Thyroid gland (tissue), 4 donors: ENCODE data around the gene RPL31. TPM values are rescaled to one million over a fixed set of nuclear protein-coding genes. Genes with fewer than 3 reads are reported as not detected.

ENCODE experiments used
- DNase-seq, 2 donors: peaks; one replicate each; pipeline ENCODE4 v3.0.0-alpha.2; 2019
- H3K27ac ChIP-seq, 3 donors: fragments of 200-600 bp; sonication (generic); 1 replicate in 2 of 3; 2 replicates in 1 of 3; pipeline ENCODE4 v1.5.1; 2016 to 2019; ENCODE audit warnings: mild to moderate bottlenecking in 1 of 3, moderate library complexity in 1 of 3
- H3K27me3 ChIP-seq: fragments of 200-600 bp; sonication (generic); one replicate; pipeline ENCODE4 v1.5.1; 2019
- H3K36me3 ChIP-seq, 2 donors: fragments of 200-600 bp; sonication (generic); one replicate each; pipeline ENCODE4 v1.5.1; 2016 to 2019
- H3K4me1 ChIP-seq, 2 donors: fragments of 200-600 bp; sonication (generic); one replicate each; pipeline ENCODE4 v1.5.1; 2017 to 2019
- H3K4me3 ChIP-seq, 3 donors: fragments of 200-600 bp; sonication (generic); replicated peaks in 1 of 3; 1 replicate in 2 of 3; 2 replicates in 1 of 3; pipeline ENCODE4 v1.5.1; 2016; ENCODE audit warnings: mild to moderate bottlenecking in 1 of 3
- H3K9me3 ChIP-seq: fragments of 200-600 bp; sonication (generic); one replicate; pipeline ENCODE4 v1.5.1; 2017
- CTCF ChIP-seq, 6 experiments: fragments of 200-600 bp in 3 of 6; fragments of 450-650 bp in 3 of 6; sonication (generic) in 3 of 6; IDR thresholded peaks; one replicate each; pipeline ENCODE4 v1.5.1; 2016 to 2019; ENCODE audit warnings: antibody characterized with exemption in 6 of 6, mild to moderate bottlenecking in 2 of 6, inconsistent platforms in 1 of 6, moderate library complexity in 1 of 6
- POLR2A ChIP-seq, 2 donors: fragments of 450-650 bp; IDR thresholded peaks; one replicate each; pipeline ENCODE4 v1.6.1; 2017; ENCODE audit warnings: antibody characterized with exemption in 2 of 2, mild to moderate bottlenecking in 2 of 2, moderate library complexity in 1 of 2
- WGBS, 2 donors: methylation state at CpG; one replicate each; pipeline ENCODE4 v1.1.5; 2017; 5-methylcytosine and 5-hydroxymethylcytosine counted together
- intact Hi-C: fragments of 100-400 bp; cut with DNase I; formaldehyde crosslinking; loops from one replicate; pipeline ENCODE4 v1.15.1; 2023
- total RNA-seq, 4 donors: library from RNA; depleted of rRNA; stranded (reverse); fragments of >200 nt; gene quantifications; one replicate each; pipeline ENCODE4 v1.2.3, GENCODE V29; 2016

RPL31 gene
- total RNA-seq, 4 donors from 2014 or later, result 216 to 1,406 (median 718) TPM

DNA sequence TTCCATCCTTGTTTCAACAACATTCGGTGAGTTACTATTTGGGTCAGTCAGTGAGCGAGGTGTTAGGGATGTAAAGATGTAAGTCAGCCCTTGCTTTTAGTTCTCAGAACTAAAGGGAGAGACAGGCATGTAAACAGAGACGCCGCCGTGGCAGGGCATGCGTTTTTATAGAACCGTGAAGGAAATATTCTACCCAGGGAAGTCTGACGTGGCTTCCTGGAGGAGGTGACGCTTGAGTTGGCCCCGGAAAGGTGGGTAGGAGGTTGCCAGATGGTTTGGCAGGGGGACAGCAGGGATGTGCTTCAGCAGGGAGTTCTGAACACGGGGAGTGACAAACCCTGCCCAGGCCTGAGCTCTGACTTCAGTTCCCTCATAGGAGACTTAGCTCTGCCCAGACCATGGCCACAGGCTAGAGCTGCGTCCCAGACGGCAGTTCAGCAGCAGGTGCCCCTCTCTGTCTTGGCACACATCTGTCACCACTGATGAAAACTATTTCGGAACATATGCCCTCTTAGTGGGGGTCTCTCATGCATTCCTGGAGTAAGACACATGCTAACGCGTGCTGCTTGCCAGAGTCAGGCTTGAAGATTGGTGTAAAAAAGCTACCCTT, 23.4 kb upstream of the RPL31 start:
- no peak overlapping the region for H3K4me3 ChIP-seq

GRCh38 chr2:100980046-100980445, 22.0 kb upstream of the RPL31 start:
- TF ChIP-seq POLR2A (IDR thresholded peaks at IDR 0.05) (no peak), CTCF (IDR thresholded peaks at IDR 0.05) (no peak)
- DNase-seq, result no peak
- intact Hi-C loops, result loop anchor here (5.0 kb wide), 2 partner anchors 248 to 373 kb away; no protein-coding TSS in a partner anchor
- Histone ChIP-seq H3K36me3 (no peaks in the 10 kb centered on the region), H3K27ac (no peak overlapping the region), H3K4me1 (peaks cover 0 to 5% of the 10 kb centered on the region in 2 donors), H3K27me3 (no peaks in the 10 kb centered on the region), H3K4me3 (no peak overlapping the region), H3K9me3 (no peaks in the 10 kb centered on the region)
- 94 to 96% methylated on average over 12 of the region's 12 CpGs for WGBS, 2 donors

More for the DNA sequence above, 23.4 kb upstream of the RPL31 start:
- no peak for TF ChIP-seq CTCF (IDR thresholded peaks at IDR 0.05)
- Histone ChIP-seq H3K27ac (no peak overlapping the region), H3K36me3 (no peaks in the 10 kb centered on the region), H3K27me3 (no peaks in the 10 kb centered on the region), H3K4me1 (peaks cover 0 to 5% of the 10 kb centered on the region in 2 donors), H3K9me3 (no peaks in the 10 kb centered on the region)
- intact Hi-C loops, result no loop called here
- no peak for DNase-seq
- 82 to 87% methylated on average over 16 of the region's 16 CpGs for WGBS, 2 donors

DNA sequence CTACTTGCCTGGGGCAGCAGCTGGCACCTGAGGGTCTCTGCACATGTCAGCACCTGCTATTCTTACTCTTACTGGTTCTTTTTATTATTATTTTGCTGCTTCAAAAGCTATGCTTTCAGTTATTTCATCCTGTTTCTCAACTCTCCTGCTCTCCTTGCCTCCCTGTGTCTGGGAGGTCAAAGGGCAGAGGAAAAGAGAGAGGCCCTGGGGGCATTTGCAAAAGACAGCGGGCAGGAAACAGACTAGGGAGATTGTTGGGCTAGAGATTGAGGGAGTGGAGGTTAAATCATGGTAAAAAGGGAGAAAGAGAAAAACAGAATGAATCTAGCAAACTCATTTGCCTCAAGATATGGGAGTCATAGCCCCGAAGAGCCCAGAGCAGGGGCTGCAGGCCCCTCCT, 21.1 kb upstream of the RPL31 start:
- H3K27ac ChIP-seq, result no peak overlapping the region

DNA sequence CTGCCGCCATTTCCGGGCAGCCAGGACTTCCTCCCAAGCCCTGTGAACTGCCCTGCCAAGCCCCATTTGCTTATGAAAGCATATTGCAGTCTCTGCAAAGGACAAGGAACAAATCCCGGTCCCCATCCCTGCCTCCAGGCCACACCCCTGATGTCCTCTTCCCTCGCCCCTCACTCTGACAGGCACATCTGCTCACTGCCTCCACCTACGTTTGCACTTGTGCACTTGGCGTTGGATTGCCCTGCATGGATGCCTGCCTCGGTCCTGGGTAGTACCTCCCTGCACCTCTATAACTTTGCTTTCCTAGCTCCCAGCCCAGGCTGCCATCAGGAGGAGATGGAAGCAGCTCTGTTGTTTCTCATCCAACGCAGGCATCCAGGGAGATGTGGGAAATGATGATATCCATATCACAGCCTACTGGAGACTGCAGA, 19.6 kb upstream of the RPL31 start:
- H3K4me3 ChIP-seq, result no peak overlapping the region
- TF ChIP-seq CTCF (IDR thresholded peaks at IDR 0.05) (no peak), POLR2A (IDR thresholded peaks at IDR 0.05) (no peak)
- no peaks in the 10 kb centered on the region for H3K4me1 ChIP-seq
- intact Hi-C loops, result loop anchor here (5.0 kb wide), 2 partner anchors 250 to 375 kb away; no protein-coding TSS in a partner anchor
- no peaks in the 10 kb centered on the region for H3K36me3 ChIP-seq
- no peak overlapping the region for H3K27ac ChIP-seq
- no peaks in the 10 kb centered on the region for H3K9me3 ChIP-seq
- 81 to 89% methylated on average over 8 of the region's 8 CpGs for WGBS, 2 donors
- no peak for DNase-seq
- H3K27me3 ChIP-seq, result no peaks in the 10 kb centered on the region

More for the DNA sequence above, 21.1 kb upstream of the RPL31 start:
- WGBS, 2 donors, result 82 to 86% methylated on average over 2 of the region's 2 CpGs
- TF ChIP-seq CTCF (IDR thresholded peaks at IDR 0.05), result no peak
- TF ChIP-seq POLR2A (IDR thresholded peaks at IDR 0.05), result no peak
- no peaks in the 10 kb centered on the region for H3K9me3 ChIP-seq
- H3K4me3 ChIP-seq, result no peak overlapping the region
- no peak for DNase-seq
- H3K27me3 ChIP-seq, result no peaks in the 10 kb centered on the region
- peaks cover 0 to 5% of the 10 kb centered on the region in 2 donors for H3K4me1 ChIP-seq
- H3K36me3 ChIP-seq, result no peaks in the 10 kb centered on the region
- intact Hi-C loops, result loop anchor here (5.0 kb wide), 2 partner anchors 249 to 374 kb away; no protein-coding TSS in a partner anchor

DNA sequence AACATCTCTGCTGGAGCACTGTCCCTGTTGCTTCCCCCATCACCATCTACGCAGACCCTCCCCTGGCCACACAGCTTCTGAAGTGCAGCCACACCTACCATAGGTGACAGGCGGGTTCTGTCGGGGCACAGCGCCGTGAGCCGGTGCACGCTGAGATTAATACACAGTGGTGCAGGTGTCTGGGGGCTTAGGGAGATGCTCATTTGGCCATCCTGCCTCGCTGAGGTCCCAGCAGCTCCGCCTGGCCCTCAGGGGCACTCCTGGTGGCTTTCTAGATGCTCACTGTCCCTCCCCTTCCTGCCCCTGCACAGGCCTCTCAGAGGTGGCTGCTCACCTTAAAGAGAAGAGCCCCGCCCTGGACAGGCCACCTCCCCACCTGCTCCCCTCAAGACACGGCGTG, 18.9 kb upstream of the RPL31 start:
- DNase-seq, result no peak
- Histone ChIP-seq H3K4me1 (no peaks in the 10 kb centered on the region), H3K36me3 (no peaks in the 10 kb centered on the region), H3K9me3 (no peaks in the 10 kb centered on the region), H3K27ac (peak overlapping the region in 1 of 3 donors; percentile 23), H3K4me3 (no peak overlapping the region), H3K27me3 (no peaks in the 10 kb centered on the region)
- WGBS, 2 donors, result 92 to 93% methylated on average over 4 to 12 of the region's 12 CpGs
- TF ChIP-seq CTCF (IDR thresholded peaks at IDR 0.05) (no peak), POLR2A (IDR thresholded peaks at IDR 0.05) (no peak)
- intact Hi-C loops, result loop anchor here (5.0 kb wide), 2 partner anchors 251 to 376 kb away; no protein-coding TSS in a partner anchor
